ENCODE results near the gene ARHGAP22. TPM values are rescaled to one million over a fixed set of nuclear protein-coding genes. Genes with fewer than 3 reads are reported as not detected.

ARHGAP22 gene
- total and polyA plus RNA-seq, 2 donors, result 5.5 to 8.5 TPM

GRCh38 chr10:48572414-48572813 lies 32.5 kb downstream of the ARHGAP22 start:
- Histone ChIP-seq H3K27me3 (ENCODE audit: control insufficient read depth in 2 of 2, insufficient read depth in 1 of 2, low read length in 1 of 2) (no peaks in the 10 kb centered on the region), H3K9me3 (ENCODE audit: control insufficient read depth in 2 of 2, insufficient read depth in 1 of 2, low read length in 1 of 2) (no peaks in the 10 kb centered on the region), H3K4me3 (ENCODE audit: low read length in 2 of 2) (no peak overlapping the region), H3K36me3 (ENCODE audit: control insufficient read depth in 2 of 2, insufficient read depth in 2 of 2, low read length in 1 of 2) (no peaks in the 10 kb centered on the region), H3K4me1 (ENCODE audit: control insufficient read depth in 2 of 2, insufficient read depth in 2 of 2, low read length in 2 of 2) (peaks cover 0 to 3% of the 10 kb centered on the region in 2 donors), H3K27ac (ENCODE audit: low read depth in 1 of 2, low read length in 1 of 2) (no peak overlapping the region)
- DNase-seq (ENCODE audit: low read depth in 6 of 9, low spot score in 9 of 9), result no peak
- WGBS, result 98% methylated on average over 2 of the region's 2 CpGs

GRCh38 chr10:48568546-48568945 lies 36.3 kb downstream of the ARHGAP22 start:
- no peak overlapping the region for H3K27ac ChIP-seq (ENCODE audit: low read depth in 1 of 2, low read length in 1 of 2)
- 97% methylated on average over 8 of the region's 8 CpGs for WGBS

GRCh38 chr10:48568131-48568530 lies 36.7 kb downstream of the ARHGAP22 start:
- no peak overlapping the region for H3K4me3 ChIP-seq (ENCODE audit: low read length in 2 of 2)
- WGBS, result 93% methylated on average over 4 of the region's 4 CpGs
- no peak overlapping the region for H3K27ac ChIP-seq (ENCODE audit: low read depth in 1 of 2, low read length in 1 of 2)
- no peak for DNase-seq (ENCODE audit: low read depth in 6 of 9, low spot score in 9 of 9)
- H3K36me3 ChIP-seq (ENCODE audit: control insufficient read depth in 2 of 2, insufficient read depth in 2 of 2, low read length in 1 of 2), result no peaks in the 10 kb centered on the region
- H3K27me3 ChIP-seq (ENCODE audit: control insufficient read depth in 2 of 2, insufficient read depth in 1 of 2, low read length in 1 of 2), result no peaks in the 10 kb centered on the region
- no peaks in the 10 kb centered on the region for H3K4me1 ChIP-seq (ENCODE audit: control insufficient read depth in 2 of 2, insufficient read depth in 2 of 2, low read length in 2 of 2)
- no peaks in the 10 kb centered on the region for H3K9me3 ChIP-seq (ENCODE audit: control insufficient read depth in 2 of 2, insufficient read depth in 1 of 2, low read length in 1 of 2)

More at GRCh38 chr10:48568546-48568945, 36.3 kb downstream of the ARHGAP22 start:
- DNase-seq (ENCODE audit: low read depth in 6 of 9, low spot score in 9 of 9), result no peak
- no peaks in the 10 kb centered on the region for H3K36me3 ChIP-seq (ENCODE audit: control insufficient read depth in 2 of 2, insufficient read depth in 2 of 2, low read length in 1 of 2)
- no peaks in the 10 kb centered on the region for H3K9me3 ChIP-seq (ENCODE audit: control insufficient read depth in 2 of 2, insufficient read depth in 1 of 2, low read length in 1 of 2)
- no peak overlapping the region for H3K4me3 ChIP-seq (ENCODE audit: low read length in 2 of 2)
- no peaks in the 10 kb centered on the region for H3K27me3 ChIP-seq (ENCODE audit: control insufficient read depth in 2 of 2, insufficient read depth in 1 of 2, low read length in 1 of 2)
- H3K4me1 ChIP-seq (ENCODE audit: control insufficient read depth in 2 of 2, insufficient read depth in 2 of 2, low read length in 2 of 2), result no peaks in the 10 kb centered on the region

GRCh38 chr10:48567346-48567745 lies 37.5 kb downstream of the ARHGAP22 start:
- no peaks in the 10 kb centered on the region for H3K4me1 ChIP-seq (ENCODE audit: control insufficient read depth in 2 of 2, insufficient read depth in 2 of 2, low read length in 2 of 2)
- no peak for DNase-seq (ENCODE audit: low read depth in 6 of 9, low spot score in 9 of 9)

GRCh38 chr10:48564466-48565160 lies 40.3 kb downstream of the ARHGAP22 start:
- Histone ChIP-seq H3K4me1 (ENCODE audit: control insufficient read depth in 2 of 2, insufficient read depth in 2 of 2, low read length in 2 of 2) (no peaks in the 10 kb centered on the region), H3K4me3 (ENCODE audit: low read length in 2 of 2) (no peak overlapping the region), H3K36me3 (ENCODE audit: control insufficient read depth in 2 of 2, insufficient read depth in 2 of 2, low read length in 1 of 2) (no peaks in the 10 kb centered on the region), H3K27ac (ENCODE audit: low read depth in 1 of 2, low read length in 1 of 2) (no peak overlapping the region), H3K27me3 (ENCODE audit: control insufficient read depth in 2 of 2, insufficient read depth in 1 of 2, low read length in 1 of 2) (no peaks in the 10 kb centered on the region), H3K9me3 (ENCODE audit: control insufficient read depth in 2 of 2, insufficient read depth in 1 of 2, low read length in 1 of 2) (no peaks in the 10 kb centered on the region)
- DNase-seq (ENCODE audit: low read depth in 6 of 9, low spot score in 9 of 9), result no peak
- WGBS, result 79% methylated on average over 9 of the region's 9 CpGs

More at GRCh38 chr10:48567346-48567745, 37.5 kb downstream of the ARHGAP22 start:
- H3K27ac ChIP-seq (ENCODE audit: low read depth in 1 of 2, low read length in 1 of 2), result no peak overlapping the region
- H3K4me3 ChIP-seq (ENCODE audit: low read length in 2 of 2), result no peak overlapping the region
- H3K36me3 ChIP-seq (ENCODE audit: control insufficient read depth in 2 of 2, insufficient read depth in 2 of 2, low read length in 1 of 2), result no peaks in the 10 kb centered on the region
- 96% methylated on average over 3 of the region's 3 CpGs for whole genome bisulfite sequencing
- no peaks in the 10 kb centered on the region for H3K9me3 ChIP-seq (ENCODE audit: control insufficient read depth in 2 of 2, insufficient read depth in 1 of 2, low read length in 1 of 2)
- no peaks in the 10 kb centered on the region for H3K27me3 ChIP-seq (ENCODE audit: control insufficient read depth in 2 of 2, insufficient read depth in 1 of 2, low read length in 1 of 2)

GRCh38 chr10:48557511-48558123 lies 47.3 kb downstream of the ARHGAP22 start:
- H3K9me3 ChIP-seq (ENCODE audit: control insufficient read depth in 2 of 2, insufficient read depth in 1 of 2, low read length in 1 of 2), result no peaks in the 10 kb centered on the region
- no peak for DNase-seq (ENCODE audit: low read depth in 6 of 9, low spot score in 9 of 9)
- H3K4me3 ChIP-seq (ENCODE audit: low read length in 2 of 2), result no peak overlapping the region
- H3K4me1 ChIP-seq (ENCODE audit: control insufficient read depth in 2 of 2, insufficient read depth in 2 of 2, low read length in 2 of 2), result no peaks in the 10 kb centered on the region
- H3K27ac ChIP-seq (ENCODE audit: low read depth in 1 of 2, low read length in 1 of 2), result no peak overlapping the region
- no peaks in the 10 kb centered on the region for H3K27me3 ChIP-seq (ENCODE audit: control insufficient read depth in 2 of 2, insufficient read depth in 1 of 2, low read length in 1 of 2)
- 96% methylated on average over 5 of the region's 5 CpGs for WGBS
- H3K36me3 ChIP-seq (ENCODE audit: control insufficient read depth in 2 of 2, insufficient read depth in 2 of 2, low read length in 1 of 2), result no peaks in the 10 kb centered on the region

GRCh38 chr10:48556713-48557112 lies 48.2 kb downstream of the ARHGAP22 start:
- Histone ChIP-seq H3K27ac (ENCODE audit: low read depth in 1 of 2, low read length in 1 of 2) (no peak overlapping the region), H3K4me1 (ENCODE audit: control insufficient read depth in 2 of 2, insufficient read depth in 2 of 2, low read length in 2 of 2) (no peaks in the 10 kb centered on the region), H3K4me3 (ENCODE audit: low read length in 2 of 2) (no peak overlapping the region), H3K9me3 (ENCODE audit: control insufficient read depth in 2 of 2, insufficient read depth in 1 of 2, low read length in 1 of 2) (no peaks in the 10 kb centered on the region), H3K36me3 (ENCODE audit: control insufficient read depth in 2 of 2, insufficient read depth in 2 of 2, low read length in 1 of 2) (no peaks in the 10 kb centered on the region), H3K27me3 (ENCODE audit: control insufficient read depth in 2 of 2, insufficient read depth in 1 of 2, low read length in 1 of 2) (no peaks in the 10 kb centered on the region)
- DNase-seq (ENCODE audit: low read depth in 6 of 9, low spot score in 9 of 9), result no peak
- 97% methylated on average over 6 of the region's 6 CpGs for WGBS

GRCh38 chr10:48556065-48556464 lies 48.8 kb downstream of the ARHGAP22 start:
- Histone ChIP-seq H3K4me3 (ENCODE audit: low read length in 2 of 2) (no peak overlapping the region), H3K4me1 (ENCODE audit: control insufficient read depth in 2 of 2, insufficient read depth in 2 of 2, low read length in 2 of 2) (peaks cover 0 to 4% of the 10 kb centered on the region in 2 donors), H3K27ac (ENCODE audit: low read depth in 1 of 2, low read length in 1 of 2) (no peak overlapping the region), H3K9me3 (ENCODE audit: control insufficient read depth in 2 of 2, insufficient read depth in 1 of 2, low read length in 1 of 2) (no peaks in the 10 kb centered on the region), H3K36me3 (ENCODE audit: control insufficient read depth in 2 of 2, insufficient read depth in 2 of 2, low read length in 1 of 2) (no peaks in the 10 kb centered on the region), H3K27me3 (ENCODE audit: control insufficient read depth in 2 of 2, insufficient read depth in 1 of 2, low read length in 1 of 2) (no peaks in the 10 kb centered on the region)
- no peak for DNase-seq (ENCODE audit: low read depth in 6 of 9, low spot score in 9 of 9)
- WGBS, result 96% methylated on average over 5 of the region's 5 CpGs

- 93% methylated on average over 9 of the region's 9 CpGs for WGBS
Measured at GRCh38 chr10:48555310-48556042, 49.4 kb downstream of the ARHGAP22 start.

More at GRCh38 chr10:48555310-48556042, 49.4 kb downstream of the ARHGAP22 start:
- Histone ChIP-seq H3K27ac (ENCODE audit: low read depth in 1 of 2, low read length in 1 of 2) (no peak overlapping the region), H3K36me3 (ENCODE audit: control insufficient read depth in 2 of 2, insufficient read depth in 2 of 2, low read length in 1 of 2) (no peaks in the 10 kb centered on the region), H3K4me3 (ENCODE audit: low read length in 2 of 2) (no peak overlapping the region), H3K9me3 (ENCODE audit: control insufficient read depth in 2 of 2, insufficient read depth in 1 of 2, low read length in 1 of 2) (no peaks in the 10 kb centered on the region), H3K4me1 (ENCODE audit: control insufficient read depth in 2 of 2, insufficient read depth in 2 of 2, low read length in 2 of 2) (peaks cover 0 to 7% of the 10 kb centered on the region in 2 donors), H3K27me3 (ENCODE audit: control insufficient read depth in 2 of 2, insufficient read depth in 1 of 2, low read length in 1 of 2) (no peaks in the 10 kb centered on the region)
- DNase-seq (ENCODE audit: low read depth in 6 of 9, low spot score in 9 of 9), result no peak
